H1 (cell line): ENCODE results near the gene DNAH8. TPM values are rescaled to one million over a fixed set of nuclear protein-coding genes. Genes with fewer than 3 reads are reported as not detected.

Source experiments
- CTCF ChIA-PET: fragments of 300-600 bp; sonication (Branson Sonifier 250); formaldehyde crosslinking; loops from one replicate; lab custom pipeline; 2021; ENCODE audit not compliant: partially characterized antibody; lab: Charles Lee
- POLR2A ChIA-PET: fragments of 300-600 bp; sonication (Branson Sonifier 250); formaldehyde crosslinking; loops from one replicate; lab custom pipeline; 2021; ENCODE audit warnings: inconsistent platforms; ENCODE audit not compliant: partially characterized antibody; lab: Charles Lee
- DNase-seq, 2 experiments: peaks; one replicate each; pipeline versions ENCODE4 v3.0.0 to v3.0.0-alpha.2; 2010 to 2022; ENCODE audit warnings: low spot score in 2 of 2, low read depth in 1 of 2, mixed read lengths in 1 of 2
- FAIRE-seq: peaks from 2 replicates; lab custom pipeline; 2011; peaks lifted over from hg19 to GRCh38; lab: Jason Lieb, UNC
- H2AFZ ChIP-seq: 2 replicates; pipeline ENCODE4 v1.8.1; 2012; ENCODE audit warnings: low read length, inconsistent platforms
- H2AK5ac ChIP-seq: 2 replicates; pipeline ENCODE4 v1.6.1; 2013; ENCODE audit warnings: low read depth, low read length
- H2BK120ac ChIP-seq: replicated peaks from 2 replicates; pipeline ENCODE3; 2013; ENCODE audit warnings: low read depth, low read length, inconsistent platforms
- H2BK12ac ChIP-seq: 2 replicates; pipeline ENCODE4 v1.6.1; 2013; ENCODE audit warnings: low read depth, low read length
- H2BK15ac ChIP-seq: 2 replicates; pipeline ENCODE4 v1.6.1; 2013; ENCODE audit warnings: low read length
- H2BK20ac ChIP-seq: 2 replicates; pipeline ENCODE4 v1.6.1; 2013; ENCODE audit warnings: low read length
- H2BK5ac ChIP-seq: 2 replicates; pipeline ENCODE4 v1.6.1; 2013; ENCODE audit warnings: low read depth, low read length
- H3K14ac ChIP-seq: 2 replicates; pipeline ENCODE4 v1.6.1; 2013; ENCODE audit warnings: inconsistent platforms; ENCODE audit not compliant: insufficient read length
- H3K18ac ChIP-seq: 2 replicates; pipeline ENCODE4 v1.6.1; 2013; ENCODE audit warnings: low read length; ENCODE audit errors: extremely low read depth
- H3K23ac ChIP-seq: 2 replicates; pipeline ENCODE4 v1.6.1; 2013; ENCODE audit warnings: inconsistent platforms; ENCODE audit not compliant: insufficient read length
- H3K23me2 ChIP-seq: 2 replicates; pipeline ENCODE4 v1.6.1; 2013; ENCODE audit warnings: low read depth, low read length
- H3K27ac ChIP-seq: 2 replicates; pipeline ENCODE4 v1.6.1; 2011; ENCODE audit warnings: low read depth, low read length, inconsistent platforms
- H3K27me3 ChIP-seq, 4 experiments: replicated peaks in 1 of 4; 1 replicate in 1 of 4; 2 replicates in 3 of 4; pipeline versions ENCODE4 v1.6.1 to v1.8.1; 2011 to 2013; ENCODE audit warnings: low read length in 3 of 4, mild to moderate bottlenecking in 3 of 4, inconsistent platforms in 2 of 4, mixed read lengths in 2 of 4, moderate library complexity in 1 of 4; ENCODE audit not compliant: control insufficient read depth in 3 of 4, insufficient read depth in 3 of 4; ENCODE audit errors: extremely low read depth in 1 of 4
- H3K36me3 ChIP-seq, 4 experiments: 2 replicates each; pipeline versions ENCODE4 v1.6.1 to v1.8.1; 2011 to 2013; ENCODE audit warnings: mild to moderate bottlenecking in 4 of 4, low read length in 3 of 4, moderate library complexity in 2 of 4, control low read depth in 1 of 4, inconsistent platforms in 1 of 4; ENCODE audit not compliant: insufficient read depth in 4 of 4, control insufficient read depth in 2 of 4
- H3K4ac ChIP-seq: replicated peaks from 2 replicates; pipeline ENCODE3; 2013; ENCODE audit warnings: low read length, low read depth, mixed read lengths, inconsistent platforms; ENCODE audit not compliant: insufficient read length
- H3K4me1 ChIP-seq, 4 experiments: replicated peaks in 1 of 4; 1 replicate in 1 of 4; 2 replicates in 3 of 4; pipeline versions ENCODE4 v1.6.1 to v1.8.1; 2011 to 2013; ENCODE audit warnings: low read length in 3 of 4, inconsistent platforms in 2 of 4, mixed read lengths in 1 of 4; ENCODE audit not compliant: insufficient read depth in 4 of 4, control insufficient read depth in 3 of 4
- H3K4me2 ChIP-seq, 2 experiments: 2 replicates each; pipeline versions ENCODE4 v1.6.1 to v1.8.1; 2011 to 2013; ENCODE audit warnings: low read depth in 2 of 2, low read length in 2 of 2, control low read depth in 1 of 2, inconsistent platforms in 1 of 2, mild to moderate bottlenecking in 1 of 2; ENCODE audit not compliant: insufficient read depth in 1 of 2
- H3K4me3 ChIP-seq, 4 experiments: fragments of 200-600, 300-600 bp in 1 of 4; sonication (generic), shearing (Covaris generic), sonication (Bioruptor Twin) in 1 of 4; 2 replicates each; pipeline versions ENCODE4 v1.5.1 to v1.8.1; 2011 to 2016; ENCODE audit warnings: low read length in 4 of 4, low read depth in 3 of 4, control low read depth in 2 of 4, inconsistent platforms in 2 of 4, mild to moderate bottlenecking in 2 of 4, mixed read lengths in 1 of 4, moderate library complexity in 1 of 4; ENCODE audit not compliant: insufficient read depth in 2 of 4; ENCODE audit errors: extremely low read depth in 1 of 4
- H3K56ac ChIP-seq: replicated peaks from 2 replicates; pipeline ENCODE3; 2013; ENCODE audit warnings: low read depth, mild to moderate bottlenecking, mixed read lengths, low read length, inconsistent platforms; ENCODE audit not compliant: insufficient read length
- H3K79me1 ChIP-seq: 2 replicates; pipeline ENCODE4 v1.6.1; 2013; ENCODE audit warnings: low read depth, low read length, control low read depth
- H3K79me2 ChIP-seq, 2 experiments: 2 replicates each; pipeline versions ENCODE4 v1.6.1 to v1.8.1; 2012 to 2013; ENCODE audit warnings: low read length in 2 of 2, mild to moderate bottlenecking in 2 of 2, inconsistent platforms in 1 of 2; ENCODE audit not compliant: insufficient read depth in 2 of 2, control insufficient read depth in 1 of 2
- H3K9ac ChIP-seq, 4 experiments: replicated peaks in 1 of 4; 1 replicate in 1 of 4; 2 replicates in 3 of 4; pipeline versions ENCODE4 v1.6.1 to v1.8.1; 2011 to 2013; ENCODE audit warnings: low read depth in 3 of 4, low read length in 3 of 4, control low read depth in 2 of 4, mild to moderate bottlenecking in 2 of 4, moderate library complexity in 2 of 4, inconsistent platforms in 1 of 4; ENCODE audit errors: extremely low read depth in 1 of 4
- H3K9me3 ChIP-seq, 2 experiments: 2 replicates each; pipeline versions ENCODE4 v1.6.1 to v1.8.1; 2012 to 2013; ENCODE audit warnings: mild to moderate bottlenecking in 2 of 2, moderate library complexity in 2 of 2, control low read depth in 1 of 2, inconsistent platforms in 1 of 2, low read depth in 1 of 2, low read length in 1 of 2, mixed read lengths in 1 of 2; ENCODE audit not compliant: insufficient read depth in 2 of 2
- H4K20me1 ChIP-seq, 2 experiments: replicated peaks in 1 of 2; 2 replicates each; pipeline versions ENCODE3 to v1.8.1; 2011 to 2013; ENCODE audit warnings: inconsistent platforms in 2 of 2, low read length in 2 of 2, mild to moderate bottlenecking in 1 of 2; ENCODE audit not compliant: insufficient read depth in 2 of 2, control insufficient read depth in 1 of 2
- H4K5ac ChIP-seq: 2 replicates; pipeline ENCODE4 v1.6.1; 2013; ENCODE audit warnings: low read length, low read depth, mixed read lengths, inconsistent platforms; ENCODE audit not compliant: insufficient read length
- H4K8ac ChIP-seq: 2 replicates; pipeline ENCODE4 v1.8.0; 2013; ENCODE audit warnings: mild to moderate bottlenecking, moderate library complexity, low read length, inconsistent platforms; ENCODE audit not compliant: insufficient read depth; ENCODE audit errors: extremely low read depth
- H4K91ac ChIP-seq: replicated peaks from 2 replicates; pipeline ENCODE3; 2013; ENCODE audit warnings: low read length, mixed read lengths, inconsistent platforms; ENCODE audit not compliant: insufficient read length
- EGR1 ChIP-seq: IDR thresholded peaks from 2 replicates; pipeline ENCODE4 v1.6.1; 2011; ENCODE audit warnings: low read depth, low read length, borderline replicate concordance
- RNF2 ChIP-seq: fragments of 200-900, 300-1000 bp; sonication (generic); IDR thresholded peaks from 2 replicates; pipeline ENCODE4 v1.7.1; 2016; ENCODE audit warnings: borderline replicate concordance, low read depth, mild to moderate bottlenecking, antibody characterized with exemption, low read length; ENCODE audit not compliant: poor library complexity, severe bottlenecking; ENCODE audit errors: missing control alignments
- SP1 ChIP-seq: IDR thresholded peaks from 2 replicates; pipeline ENCODE4 v1.6.1; 2011; ENCODE audit warnings: low read depth, low read length
- WGBS, 2 experiments: shearing (Covaris generic) in 1 of 2; methylation state at CpG; one replicate each; pipeline versions ENCODE4 v1.1.6 to v1.1.7; 2013 to 2015; ENCODE audit warnings: low lambda C conversion rate in 2 of 2, mixed read lengths in 2 of 2, inconsistent platforms in 1 of 2, low coverage in 1 of 2, missing lambda C conversion rate in 1 of 2; ENCODE audit not compliant: insufficient replicate concordance in 2 of 2, insufficient coverage in 1 of 2, insufficient read length in 1 of 2; ENCODE audit errors: extremely low coverage in 1 of 2, missing lambda C conversion rate in 1 of 2; 5-methylcytosine and 5-hydroxymethylcytosine counted together
- polyA plus RNA-seq, 7 experiments: library from polyadenylated mRNA; depleted of rRNA in 3 of 7; stranded (reverse) in 5 of 7; unstranded in 2 of 7; fragments of >200 nt in 5 of 7; fragments of 200-250 nt in 2 of 7; gene quantifications; 1 replicate in 5 of 7; 2 replicates in 1 of 7; 4 replicates in 1 of 7; pipeline versions ENCODE4 v1.2.1 to v1.2.3, GENCODE V29; 2011 to 2013; ENCODE audit warnings: missing spikeins in 2 of 7, mixed read lengths in 2 of 7
- total RNA-seq: library from RNA; stranded (reverse); fragmentation: NEBNext Ultra II Directional; extraction: Animal tissue kit (Norgen Biotek cat#: 25700); gene quantifications from 2 replicates; pipeline ENCODE4 v1.2.1, GENCODE V29; 2021
- TF ChIP-seq, protein P1 (sequence below): IDR thresholded peaks from 2 replicates; pipeline ENCODE4 v1.6.1; 2011; ENCODE audit warnings: low read length, improper control_type of control experiment

Gene DNAH8
- total and polyA plus RNA-seq, 2 of the 8 experiments (the other 6 are each of a cell fraction or from before 2014, with no cell fraction given) = under 0.01 TPM; not detected in 1

DNA sequence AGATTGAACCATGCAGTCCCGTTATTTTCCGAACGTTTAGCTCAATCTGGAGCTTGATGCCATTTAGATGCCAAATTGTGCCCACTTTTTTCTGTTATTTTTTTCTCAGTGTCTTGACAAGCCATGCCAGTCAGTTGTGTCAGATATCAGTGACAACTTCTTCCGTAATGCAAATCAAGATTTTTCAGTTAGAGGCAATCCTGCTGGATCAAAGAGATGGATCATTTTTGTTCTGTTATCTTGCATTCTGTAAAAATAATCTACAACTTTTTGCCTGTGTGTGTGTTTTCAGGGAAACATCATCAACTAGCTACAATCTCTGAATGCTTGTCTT is 302.4 kb downstream of the DNAH8 start:
- H2BK12ac ChIP-seq = no peak overlapping the region
- H3K18ac ChIP-seq = no peak overlapping the region
- H3K4me2 ChIP-seq = no peak overlapping the region
- no peak overlapping the region for H2BK5ac ChIP-seq
- no peak overlapping the region for H3K56ac ChIP-seq
- H2BK20ac ChIP-seq = no peak overlapping the region
- no peak overlapping the region for H3K14ac ChIP-seq
- H3K4me3 ChIP-seq = no peak overlapping the region
- no peak for DNase-seq
- H3K79me1 ChIP-seq = no peaks in the 10 kb centered on the region
- H2BK120ac ChIP-seq = no peak overlapping the region
- WGBS, 2 experiments = 64% methylated on average over 4 of the region's 4 CpGs; no CpG with 5 or more reads in 1 of the 2 experiments
- no peak overlapping the region for H3K4ac ChIP-seq
- H3K36me3 ChIP-seq = no peaks in the 10 kb centered on the region
- no peak overlapping the region for H3K27ac ChIP-seq
- H2AK5ac ChIP-seq = no peak overlapping the region
- no peak for FAIRE-seq
- ChIA-PET POLR2A (interaction anchor here (0.7 kb wide), 1 partner anchor 25 kb away, joined by 3 read pairs; no protein-coding TSS in a partner anchor), CTCF (interaction anchor here (1.0 to 2.5 kb wide), 16 partner anchors 9 to 304 kb away, joined by 3 to 22 read pairs (median 5); no protein-coding TSS in a partner anchor)
- no peaks in the 10 kb centered on the region for H3K4me1 ChIP-seq
- H2AFZ ChIP-seq = no peak overlapping the region
- H2BK15ac ChIP-seq = no peak overlapping the region
- H4K91ac ChIP-seq = no peak overlapping the region
- no peak overlapping the region for H4K5ac ChIP-seq
- no peaks in the 10 kb centered on the region; a peak in 2 of 7 replicates for H3K27me3 ChIP-seq
- no peaks in the 10 kb centered on the region for H3K79me2 ChIP-seq
- TF ChIP-seq, protein P1, sequence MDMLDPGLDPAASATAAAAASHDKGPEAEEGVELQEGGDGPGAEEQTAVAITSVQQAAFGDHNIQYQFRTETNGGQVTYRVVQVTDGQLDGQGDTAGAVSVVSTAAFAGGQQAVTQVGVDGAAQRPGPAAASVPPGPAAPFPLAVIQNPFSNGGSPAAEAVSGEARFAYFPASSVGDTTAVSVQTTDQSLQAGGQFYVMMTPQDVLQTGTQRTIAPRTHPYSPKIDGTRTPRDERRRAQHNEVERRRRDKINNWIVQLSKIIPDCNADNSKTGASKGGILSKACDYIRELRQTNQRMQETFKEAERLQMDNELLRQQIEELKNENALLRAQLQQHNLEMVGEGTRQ = no peak
- TF ChIP-seq SP1 (no peak), EGR1 (no peak), RNF2 (no peak)
- no peak overlapping the region for H3K23ac ChIP-seq
- no peak overlapping the region for H4K8ac ChIP-seq
- no peaks in the 10 kb centered on the region for H4K20me1 ChIP-seq
- H3K23me2 ChIP-seq = peaks cover 2% of the 10 kb centered on the region; the same call in 1 of the 2 replicates
- no peaks in the 10 kb centered on the region for H3K9me3 ChIP-seq
- no peak overlapping the region for H3K9ac ChIP-seq
